Sigmoid colon (tissue), 4 donors: ENCODE measurements around the gene CSRP1.

Experiments used
- EP300 ChIP-seq, 4 donors: sonication (generic); formaldehyde crosslinking; IDR thresholded peaks; one replicate each; pipeline ENCODE4 v1.6.1; 2017; ENCODE audit warnings: antibody characterized with exemption in 4 of 4
- POLR2A ChIP-seq, 2 donors: fragments of 450-650 bp; IDR thresholded peaks; one replicate each; pipeline ENCODE4 v1.6.1; 2016; ENCODE audit warnings: antibody characterized with exemption in 2 of 2, mild to moderate bottlenecking in 2 of 2, moderate library complexity in 2 of 2
- POLR2AphosphoS5 ChIP-seq, 4 donors: sonication (generic); formaldehyde crosslinking; IDR thresholded peaks; one replicate each; pipeline ENCODE4 v1.6.1; 2017; ENCODE audit warnings: antibody characterized with exemption in 4 of 4
- TF ChIP-seq, protein P1 (sequence below), 4 experiments: fragments of 450-650 bp in 3 of 4; fragments of 200-600 bp in 1 of 4; IDR thresholded peaks; one replicate each; pipeline ENCODE4 v1.5.1; 2016 to 2019; ENCODE audit warnings: antibody characterized with exemption in 4 of 4, mild to moderate bottlenecking in 3 of 4, moderate library complexity in 2 of 4

GRCh38 chr1:201483373-201483949 is 23.5 kb downstream of the CSRP1 start:
- TF ChIP-seq, protein P1, sequence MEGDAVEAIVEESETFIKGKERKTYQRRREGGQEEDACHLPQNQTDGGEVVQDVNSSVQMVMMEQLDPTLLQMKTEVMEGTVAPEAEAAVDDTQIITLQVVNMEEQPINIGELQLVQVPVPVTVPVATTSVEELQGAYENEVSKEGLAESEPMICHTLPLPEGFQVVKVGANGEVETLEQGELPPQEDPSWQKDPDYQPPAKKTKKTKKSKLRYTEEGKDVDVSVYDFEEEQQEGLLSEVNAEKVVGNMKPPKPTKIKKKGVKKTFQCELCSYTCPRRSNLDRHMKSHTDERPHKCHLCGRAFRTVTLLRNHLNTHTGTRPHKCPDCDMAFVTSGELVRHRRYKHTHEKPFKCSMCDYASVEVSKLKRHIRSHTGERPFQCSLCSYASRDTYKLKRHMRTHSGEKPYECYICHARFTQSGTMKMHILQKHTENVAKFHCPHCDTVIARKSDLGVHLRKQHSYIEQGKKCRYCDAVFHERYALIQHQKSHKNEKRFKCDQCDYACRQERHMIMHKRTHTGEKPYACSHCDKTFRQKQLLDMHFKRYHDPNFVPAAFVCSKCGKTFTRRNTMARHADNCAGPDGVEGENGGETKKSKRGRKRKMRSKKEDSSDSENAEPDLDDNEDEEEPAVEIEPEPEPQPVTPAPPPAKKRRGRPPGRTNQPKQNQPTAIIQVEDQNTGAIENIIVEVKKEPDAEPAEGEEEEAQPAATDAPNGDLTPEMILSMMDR (IDR thresholded peaks at IDR 0.05) = no peak
- TF ChIP-seq POLR2A (IDR thresholded peaks at IDR 0.05) = no peak
- peak; percentile 50 to 63 (median 60) for TF ChIP-seq POLR2AphosphoS5 (IDR thresholded peaks at IDR 0.05)
- no peak for TF ChIP-seq EP300 (IDR thresholded peaks at IDR 0.05)
